ENCODE data around the gene CD247.

The CD247 gene

GRCh38 chr1:167460836-167461235 is 57.5 kb downstream of the CD247 start:
- ATAC-seq: no peak
- TF ChIP-seq ZNF565 (CRISPR knock-in tag; conservative IDR thresholded peaks at IDR 0.05; ENCODE audit: low read depth) (no peak), TOX (CRISPR knock-in tag; IDR thresholded peaks at IDR 0.05; ENCODE audit: borderline replicate concordance) (no peak), ESRRG (CRISPR knock-in tag; IDR thresholded peaks at IDR 0.05) (no peak), PPARA (CRISPR knock-in tag; IDR thresholded peaks at IDR 0.05; ENCODE audit: borderline replicate concordance) (no peak), RARB (CRISPR knock-in tag; IDR thresholded peaks at IDR 0.05) (no peak), ZNF70 (CRISPR knock-in tag; IDR thresholded peaks at IDR 0.05) (no peak), ZNF8 (CRISPR knock-in tag; IDR thresholded peaks at IDR 0.05) (no peak), TCF4 (CRISPR knock-in tag; IDR thresholded peaks at IDR 0.05; ENCODE audit: borderline replicate concordance) (no peak), ZFP3 (CRISPR knock-in tag; IDR thresholded peaks at IDR 0.05) (no peak)
- TF ChIP-seq, protein P1, sequence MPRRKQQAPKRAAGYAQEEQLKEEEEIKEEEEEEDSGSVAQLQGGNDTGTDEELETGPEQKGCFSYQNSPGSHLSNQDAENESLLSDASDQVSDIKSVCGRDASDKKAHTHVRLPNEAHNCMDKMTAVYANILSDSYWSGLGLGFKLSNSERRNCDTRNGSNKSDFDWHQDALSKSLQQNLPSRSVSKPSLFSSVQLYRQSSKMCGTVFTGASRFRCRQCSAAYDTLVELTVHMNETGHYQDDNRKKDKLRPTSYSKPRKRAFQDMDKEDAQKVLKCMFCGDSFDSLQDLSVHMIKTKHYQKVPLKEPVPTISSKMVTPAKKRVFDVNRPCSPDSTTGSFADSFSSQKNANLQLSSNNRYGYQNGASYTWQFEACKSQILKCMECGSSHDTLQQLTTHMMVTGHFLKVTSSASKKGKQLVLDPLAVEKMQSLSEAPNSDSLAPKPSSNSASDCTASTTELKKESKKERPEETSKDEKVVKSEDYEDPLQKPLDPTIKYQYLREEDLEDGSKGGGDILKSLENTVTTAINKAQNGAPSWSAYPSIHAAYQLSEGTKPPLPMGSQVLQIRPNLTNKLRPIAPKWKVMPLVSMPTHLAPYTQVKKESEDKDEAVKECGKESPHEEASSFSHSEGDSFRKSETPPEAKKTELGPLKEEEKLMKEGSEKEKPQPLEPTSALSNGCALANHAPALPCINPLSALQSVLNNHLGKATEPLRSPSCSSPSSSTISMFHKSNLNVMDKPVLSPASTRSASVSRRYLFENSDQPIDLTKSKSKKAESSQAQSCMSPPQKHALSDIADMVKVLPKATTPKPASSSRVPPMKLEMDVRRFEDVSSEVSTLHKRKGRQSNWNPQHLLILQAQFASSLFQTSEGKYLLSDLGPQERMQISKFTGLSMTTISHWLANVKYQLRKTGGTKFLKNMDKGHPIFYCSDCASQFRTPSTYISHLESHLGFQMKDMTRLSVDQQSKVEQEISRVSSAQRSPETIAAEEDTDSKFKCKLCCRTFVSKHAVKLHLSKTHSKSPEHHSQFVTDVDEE (CRISPR knock-in tag; IDR thresholded peaks at IDR 0.05): no peak

- TF ChIP-seq CREB5 (CRISPR knock-in tag; IDR thresholded peaks at IDR 0.05; ENCODE audit: low read depth): no peak
- no peak for TF ChIP-seq ESRRG (CRISPR knock-in tag; IDR thresholded peaks at IDR 0.05)
- TF ChIP-seq, protein P2, sequence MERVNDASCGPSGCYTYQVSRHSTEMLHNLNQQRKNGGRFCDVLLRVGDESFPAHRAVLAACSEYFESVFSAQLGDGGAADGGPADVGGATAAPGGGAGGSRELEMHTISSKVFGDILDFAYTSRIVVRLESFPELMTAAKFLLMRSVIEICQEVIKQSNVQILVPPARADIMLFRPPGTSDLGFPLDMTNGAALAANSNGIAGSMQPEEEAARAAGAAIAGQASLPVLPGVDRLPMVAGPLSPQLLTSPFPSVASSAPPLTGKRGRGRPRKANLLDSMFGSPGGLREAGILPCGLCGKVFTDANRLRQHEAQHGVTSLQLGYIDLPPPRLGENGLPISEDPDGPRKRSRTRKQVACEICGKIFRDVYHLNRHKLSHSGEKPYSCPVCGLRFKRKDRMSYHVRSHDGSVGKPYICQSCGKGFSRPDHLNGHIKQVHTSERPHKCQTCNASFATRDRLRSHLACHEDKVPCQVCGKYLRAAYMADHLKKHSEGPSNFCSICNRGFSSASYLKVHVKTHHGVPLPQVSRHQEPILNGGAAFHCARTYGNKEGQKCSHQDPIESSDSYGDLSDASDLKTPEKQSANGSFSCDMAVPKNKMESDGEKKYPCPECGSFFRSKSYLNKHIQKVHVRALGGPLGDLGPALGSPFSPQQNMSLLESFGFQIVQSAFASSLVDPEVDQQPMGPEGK (CRISPR knock-in tag; IDR thresholded peaks at IDR 0.05; ENCODE audit: borderline replicate concordance): no peak
- no peak for TF ChIP-seq GLIS3 (CRISPR knock-in tag; IDR thresholded peaks at IDR 0.05)
- no peak for TF ChIP-seq TOX (CRISPR knock-in tag; IDR thresholded peaks at IDR 0.05; ENCODE audit: borderline replicate concordance)
- TF ChIP-seq TCF4 (CRISPR knock-in tag; IDR thresholded peaks at IDR 0.05; ENCODE audit: borderline replicate concordance): no peak
- TF ChIP-seq ZFP3 (CRISPR knock-in tag; IDR thresholded peaks at IDR 0.05): no peak
- no peak for TF ChIP-seq OSR1 (CRISPR knock-in tag; IDR thresholded peaks at IDR 0.05)
- TF ChIP-seq RARB (CRISPR knock-in tag; IDR thresholded peaks at IDR 0.05): no peak
- TF ChIP-seq CSDC2 (CRISPR knock-in tag; IDR thresholded peaks at IDR 0.05): no peak
- TF ChIP-seq, protein P3, sequence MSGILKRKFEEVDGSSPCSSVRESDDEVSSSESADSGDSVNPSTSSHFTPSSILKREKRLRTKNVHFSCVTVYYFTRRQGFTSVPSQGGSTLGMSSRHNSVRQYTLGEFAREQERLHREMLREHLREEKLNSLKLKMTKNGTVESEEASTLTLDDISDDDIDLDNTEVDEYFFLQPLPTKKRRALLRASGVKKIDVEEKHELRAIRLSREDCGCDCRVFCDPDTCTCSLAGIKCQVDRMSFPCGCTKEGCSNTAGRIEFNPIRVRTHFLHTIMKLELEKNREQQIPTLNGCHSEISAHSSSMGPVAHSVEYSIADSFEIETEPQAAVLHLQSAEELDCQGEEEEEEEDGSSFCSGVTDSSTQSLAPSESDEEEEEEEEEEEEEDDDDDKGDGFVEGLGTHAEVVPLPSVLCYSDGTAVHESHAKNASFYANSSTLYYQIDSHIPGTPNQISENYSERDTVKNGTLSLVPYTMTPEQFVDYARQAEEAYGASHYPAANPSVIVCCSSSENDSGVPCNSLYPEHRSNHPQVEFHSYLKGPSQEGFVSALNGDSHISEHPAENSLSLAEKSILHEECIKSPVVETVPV (CRISPR knock-in tag; IDR thresholded peaks at IDR 0.05): no peak
- TF ChIP-seq ZNF8 (CRISPR knock-in tag; IDR thresholded peaks at IDR 0.05): no peak
- no peak for TF ChIP-seq ZNF565 (CRISPR knock-in tag; conservative IDR thresholded peaks at IDR 0.05; ENCODE audit: low read depth)
- no peak for TF ChIP-seq PPARA (CRISPR knock-in tag; IDR thresholded peaks at IDR 0.05; ENCODE audit: borderline replicate concordance)
- no peak for TF ChIP-seq SNAI2 (CRISPR knock-in tag; IDR thresholded peaks at IDR 0.05)
- no peak for TF ChIP-seq ISL1 (CRISPR knock-in tag; IDR thresholded peaks at IDR 0.05)
- no peak for TF ChIP-seq ZFP30 (CRISPR knock-in tag; IDR thresholded peaks at IDR 0.05)
- TF ChIP-seq POU6F1 (CRISPR knock-in tag; IDR thresholded peaks at IDR 0.05; ENCODE audit: borderline replicate concordance, low read depth): no peak
- no peak for TF ChIP-seq ZC3H10 (CRISPR knock-in tag; IDR thresholded peaks at IDR 0.05)
- TF ChIP-seq, protein P1 (CRISPR knock-in tag; IDR thresholded peaks at IDR 0.05): no peak
- no peak for ATAC-seq
Observed at GRCh38 chr1:167457936-167458584, 60.3 kb downstream of the CD247 start.
